Stimulated activated CD4-positive, alpha-beta T cell treated with anti-CD3 and anti-CD28 coated beads, Interleukin-2, amount 100 ng/mL, for 48 hours (primary cell): Measurements from ENCODE around the gene CHST11.
"Not testable (repeated sequence)": the region's sequence is repeated elsewhere in the genome, so short reads cannot be mapped to it uniquely, and the experiment has no call there.

Source experiments
- DNase-seq, 2 donors: peaks; one replicate each; pipeline ENCODE4 v3.0.0-alpha.2; 2020

The CHST11 gene

GRCh38 chr12:104729091-104729490 is 272.3 kb downstream of the CHST11 start:
- no peak for DNase-seq

- DNase-seq: no peak
These were observed 273.1 kb downstream of the CHST11 start for GRCh38 chr12:104729610-104730446.

GRCh38 chr12:104730763-104731162 is 274.0 kb downstream of the CHST11 start:
- DNase-seq: no peak

GRCh38 chr12:104733717-104734175 is 277.0 kb downstream of the CHST11 start:
- DNase-seq: peak; percentile 15 to 29

- no peak for DNase-seq
These were observed 277.9 kb downstream of the CHST11 start for GRCh38 chr12:104734541-104735095.

GRCh38 chr12:104735801-104736200 is 279.1 kb downstream of the CHST11 start:
- no peak for DNase-seq

GRCh38 chr12:104736307-104736706 is 279.6 kb downstream of the CHST11 start:
- no peak for DNase-seq

GRCh38 chr12:104737113-104737512 is 280.4 kb downstream of the CHST11 start:
- no peak for DNase-seq

GRCh38 chr12:104737791-104738301 is 281.1 kb downstream of the CHST11 start:
- DNase-seq: no peak

- no peak for DNase-seq
These were observed 281.6 kb downstream of the CHST11 start for GRCh38 chr12:104738331-104738730.

- no peak for DNase-seq
These were observed 282.3 kb downstream of the CHST11 start for GRCh38 chr12:104738776-104739642.

GRCh38 chr12:104740668-104741067 is 283.9 kb downstream of the CHST11 start:
- no peak for DNase-seq

- no peak for DNase-seq
These were observed 284.3 kb downstream of the CHST11 start for GRCh38 chr12:104741077-104741476.

GRCh38 chr12:104741497-104742367 is 285.0 kb downstream of the CHST11 start:
- no peak for DNase-seq

- no peak for DNase-seq
These were observed 285.9 kb downstream of the CHST11 start for GRCh38 chr12:104742551-104743201.

- DNase-seq: no peak
These were observed 286.4 kb downstream of the CHST11 start for GRCh38 chr12:104743202-104743580.

- not testable (repeated sequence) for DNase-seq
These were observed 287.2 kb downstream of the CHST11 start for GRCh38 chr12:104743753-104744548.

- DNase-seq: no peak
These were observed 289.8 kb downstream of the CHST11 start for GRCh38 chr12:104746467-104747088.

GRCh38 chr12:104747330-104747729 is 290.6 kb downstream of the CHST11 start:
- no peak for DNase-seq

GRCh38 chr12:104747955-104748354 is 291.2 kb downstream of the CHST11 start:
- DNase-seq: no peak
